ENCODE data around the gene KIF3A. TPM values are rescaled to one million over a fixed set of nuclear protein-coding genes. Genes with fewer than 3 reads are reported as not detected.

The KIF3A gene
- total RNA-seq = 10 to 100 TPM in 4 of 9 donors, 1 to 10 TPM in 5; 5.6 to 42.0 (median 9.5) TPM
- polyA plus RNA-seq = 10 to 100 TPM in 2 of 3 donors, 1 to 10 TPM in 1; 4.1 to 26.8 (median 11.7) TPM
- long read RNA-seq, donor 1, full-length matches to known transcripts = 1 of 1 reads
- long read RNA-seq, donor 1, partial matches to known transcripts = 0 of 1 reads
- long read RNA-seq, donor 1, other reads (novel, unspliced or antisense) = 0 of 1 reads
- long read RNA-seq, donor 2, full-length matches to known transcripts = 1 of 1 reads
- long read RNA-seq, donor 2, partial matches to known transcripts = 0 of 1 reads
- long read RNA-seq, donor 2, other reads (novel, unspliced or antisense) = 0 of 1 reads
- long read RNA-seq, donor 3, full-length matches to known transcripts = 2 of 7 reads
- long read RNA-seq, donor 3, partial matches to known transcripts = 5 of 7 reads
- long read RNA-seq, donor 3, other reads (novel, unspliced or antisense) = 0 of 7 reads
- long read RNA-seq, donor 4, partial matches to known transcripts = 14 of 14 reads
- long read RNA-seq, donor 4, other reads (novel, unspliced or antisense) = 0 of 14 reads
- long read RNA-seq, donor 5, full-length matches to known transcripts = 6 of 7 reads
- long read RNA-seq, donor 5, partial matches to known transcripts = 0 of 7 reads
- long read RNA-seq, donor 5, other reads (novel, unspliced or antisense) = 1 of 7 reads
- long read RNA-seq, donor 6, partial matches to known transcripts = 21 of 23 reads
- long read RNA-seq, donor 6, other reads (novel, unspliced or antisense) = 2 of 23 reads
- long read RNA-seq, donor 7, partial matches to known transcripts = 0 of 1 reads
- long read RNA-seq, donor 7, other reads (novel, unspliced or antisense) = 0 of 1 reads
- long read RNA-seq, donor 8, full-length matches to known transcripts = 3 of 12 reads
- long read RNA-seq, donor 8, partial matches to known transcripts = 9 of 12 reads
- long read RNA-seq, donor 8, other reads (novel, unspliced or antisense) = 0 of 12 reads
- long read RNA-seq, donor 9, full-length matches to known transcripts = 2 of 2 reads
- long read RNA-seq, donor 9, partial matches to known transcripts = 0 of 2 reads
- long read RNA-seq, donor 9, other reads (novel, unspliced or antisense) = 0 of 2 reads
- long read RNA-seq, donor 10, full-length matches to known transcripts = 1 of 1 reads
- long read RNA-seq, donor 10, partial matches to known transcripts = 0 of 1 reads
- long read RNA-seq, donor 10, other reads (novel, unspliced or antisense) = 0 of 1 reads

GRCh38 chr5:132736853-132737833 is at the start of gene KIF3A:
KIF3A (minus strand) TSS chr5:132737546; CDS start chr5:132737419, 127 bp downstream.
- TF ChIP-seq, protein P1, sequence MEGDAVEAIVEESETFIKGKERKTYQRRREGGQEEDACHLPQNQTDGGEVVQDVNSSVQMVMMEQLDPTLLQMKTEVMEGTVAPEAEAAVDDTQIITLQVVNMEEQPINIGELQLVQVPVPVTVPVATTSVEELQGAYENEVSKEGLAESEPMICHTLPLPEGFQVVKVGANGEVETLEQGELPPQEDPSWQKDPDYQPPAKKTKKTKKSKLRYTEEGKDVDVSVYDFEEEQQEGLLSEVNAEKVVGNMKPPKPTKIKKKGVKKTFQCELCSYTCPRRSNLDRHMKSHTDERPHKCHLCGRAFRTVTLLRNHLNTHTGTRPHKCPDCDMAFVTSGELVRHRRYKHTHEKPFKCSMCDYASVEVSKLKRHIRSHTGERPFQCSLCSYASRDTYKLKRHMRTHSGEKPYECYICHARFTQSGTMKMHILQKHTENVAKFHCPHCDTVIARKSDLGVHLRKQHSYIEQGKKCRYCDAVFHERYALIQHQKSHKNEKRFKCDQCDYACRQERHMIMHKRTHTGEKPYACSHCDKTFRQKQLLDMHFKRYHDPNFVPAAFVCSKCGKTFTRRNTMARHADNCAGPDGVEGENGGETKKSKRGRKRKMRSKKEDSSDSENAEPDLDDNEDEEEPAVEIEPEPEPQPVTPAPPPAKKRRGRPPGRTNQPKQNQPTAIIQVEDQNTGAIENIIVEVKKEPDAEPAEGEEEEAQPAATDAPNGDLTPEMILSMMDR (IDR thresholded peaks at IDR 0.05) = peak in 3 of 6 experiments; percentile 22 to 40 (median 27)
- peak; percentile 47 to 53 for TF ChIP-seq POLR2A (IDR thresholded peaks at IDR 0.05)
- intact Hi-C loops (cut with DNase I) = no loop called here
- peak within 1 kb of the TSS; percentile 37 to 96 (median 79) for H3K4me3 ChIP-seq
- H3K27ac ChIP-seq = peak within 1 kb of the TSS in 4 of 5 donors; percentile 33 to 87 (median 57)
- 1 to 4% (median 1%) methylated on average over 18 to 81 of the region's 81 CpGs for WGBS, 4 donors
- H3K36me3 ChIP-seq (replicated peaks in 1 of 2) = no peaks in the 10 kb centered on the region
- no peaks in the 10 kb centered on the region for H3K27me3 ChIP-seq
- DNase-seq = peak; percentile 97 to 98 (median 98)
- H3K4me1 ChIP-seq (replicated peaks in 1 of 2) = peaks cover 5 to 6% of the 10 kb centered on the region in 2 donors
- no peaks in the 10 kb centered on the region for H3K9me3 ChIP-seq (replicated peaks in 1 of 3)

- Histone ChIP-seq H3K4me1 (replicated peaks in 1 of 2) (no peaks in the 10 kb centered on the region), H3K36me3 (replicated peaks in 1 of 2) (no peaks in the 10 kb centered on the region), H3K27ac (no peak overlapping the region), H3K9me3 (replicated peaks in 1 of 3) (no peaks in the 10 kb centered on the region), H3K27me3 (no peaks in the 10 kb centered on the region), H3K4me3 (no peak overlapping the region)
- TF ChIP-seq POLR2A (IDR thresholded peaks at IDR 0.05) = no peak
- TF ChIP-seq, protein P1 (IDR thresholded peaks at IDR 0.05) = no peak
- 93 to 100% (median 96%) methylated on average over 1 of the region's 1 CpG for WGBS, 4 donors
- intact Hi-C loops (cut with DNase I) = no loop called here
- no peak for DNase-seq
These were observed 49.7 kb upstream of the KIF3A start for GRCh38 chr5:132787076-132787475.

DNA sequence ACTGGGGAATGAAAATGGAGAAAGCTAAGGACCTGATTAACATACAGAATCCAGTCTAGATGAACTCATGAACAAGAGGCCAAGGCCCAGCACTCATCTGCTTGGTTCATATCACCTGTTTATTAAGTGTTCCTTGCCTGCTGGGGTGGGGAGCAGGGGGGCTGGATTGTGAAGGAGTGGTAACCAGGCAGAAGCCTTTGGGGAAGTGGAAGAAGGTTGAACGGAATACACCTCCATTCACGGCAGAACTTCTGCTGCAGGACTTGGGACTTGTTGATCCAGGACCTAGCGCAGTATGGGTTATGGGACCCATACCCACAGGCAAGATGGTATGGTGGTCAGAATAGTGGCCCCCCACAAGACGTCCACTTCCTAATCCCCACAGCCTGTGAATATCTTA is 48.5 kb upstream of the KIF3A start:
- Histone ChIP-seq H3K27me3 (no peaks in the 10 kb centered on the region), H3K27ac (no peak overlapping the region), H3K4me1 (replicated peaks in 1 of 2) (no peaks in the 10 kb centered on the region), H3K4me3 (no peak overlapping the region), H3K9me3 (replicated peaks in 1 of 3) (no peaks in the 10 kb centered on the region), H3K36me3 (replicated peaks in 1 of 2) (no peaks in the 10 kb centered on the region)
- intact Hi-C loops (cut with DNase I) = no loop called here
- 81 to 98% (median 90%) methylated on average over 4 of the region's 4 CpGs for WGBS, 4 donors
- DNase-seq = no peak
- TF ChIP-seq, protein P1 (IDR thresholded peaks at IDR 0.05) = no peak
- no peak for TF ChIP-seq POLR2A (IDR thresholded peaks at IDR 0.05)
